GM21528 (cell line): ENCODE data around the gene KLF2.

ENCODE experiments used
- ATAC-seq: cut with Tn5 transposase; IDR thresholded peaks from one replicate; pipeline ENCODE4 v1.9.1; 2021; ENCODE audit warnings: mild to moderate bottlenecking, moderate library complexity; ENCODE audit not compliant: unreplicated experiment, low FRiP score

Gene KLF2

DNA sequence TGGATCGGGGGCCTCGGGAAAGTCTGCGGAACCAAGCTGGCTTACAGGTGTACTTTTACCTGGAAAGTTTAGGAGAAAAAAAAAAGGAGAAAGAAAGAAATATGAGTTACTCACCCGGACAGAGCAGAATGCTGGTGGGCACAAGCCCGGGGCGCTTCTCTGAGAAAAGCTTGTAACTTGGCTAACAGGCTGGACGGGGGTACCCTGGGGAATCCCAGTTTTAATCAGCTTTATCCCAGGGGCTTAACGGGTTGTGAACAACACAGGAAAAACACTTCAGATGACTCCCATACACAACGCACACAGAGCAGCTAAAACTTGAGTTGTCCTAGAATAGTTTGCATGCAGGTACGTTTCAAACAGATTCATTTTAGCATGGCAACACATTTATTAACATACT lies 37.3 kb downstream of the KLF2 start:
- no peak for ATAC-seq

- ATAC-seq: no peak
Observed at GRCh38 chr19:16363133-16363851, 38.7 kb downstream of the KLF2 start.

GRCh38 chr19:16363852-16364230 lies 39.2 kb downstream of the KLF2 start:
- ATAC-seq: no peak

DNA sequence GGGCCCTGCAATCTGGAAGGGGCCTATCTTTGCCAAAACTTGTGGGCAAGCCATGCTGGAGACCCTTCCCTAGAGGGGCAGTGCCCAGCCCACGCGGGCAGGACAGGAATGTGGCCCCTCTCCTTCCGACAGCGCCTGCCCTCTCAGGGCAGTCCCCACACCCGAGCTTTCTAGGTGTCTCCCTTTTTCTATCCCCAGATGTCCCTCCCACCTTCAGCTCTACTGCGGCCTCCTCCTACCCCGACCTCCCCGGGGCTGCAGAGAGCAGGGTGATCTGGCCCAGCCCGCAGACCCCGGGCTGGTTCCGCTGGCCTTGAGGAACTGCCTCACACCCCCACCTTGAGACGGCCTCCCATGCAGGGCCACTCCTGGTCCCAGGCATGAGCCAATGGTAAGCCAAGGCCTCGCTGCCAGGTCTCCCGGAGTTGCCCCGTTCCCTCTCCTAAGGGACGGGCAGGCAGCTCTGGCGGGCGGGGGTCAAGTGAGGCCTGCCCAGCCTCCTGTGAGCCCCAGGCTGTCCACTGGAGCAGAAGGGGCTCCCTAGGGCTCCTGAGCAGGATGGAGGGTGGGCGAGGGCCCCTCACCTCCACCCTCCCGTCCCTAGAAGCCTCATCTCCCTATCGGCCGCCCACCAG lies 39.7 kb downstream of the KLF2 start:
- no peak for ATAC-seq

DNA sequence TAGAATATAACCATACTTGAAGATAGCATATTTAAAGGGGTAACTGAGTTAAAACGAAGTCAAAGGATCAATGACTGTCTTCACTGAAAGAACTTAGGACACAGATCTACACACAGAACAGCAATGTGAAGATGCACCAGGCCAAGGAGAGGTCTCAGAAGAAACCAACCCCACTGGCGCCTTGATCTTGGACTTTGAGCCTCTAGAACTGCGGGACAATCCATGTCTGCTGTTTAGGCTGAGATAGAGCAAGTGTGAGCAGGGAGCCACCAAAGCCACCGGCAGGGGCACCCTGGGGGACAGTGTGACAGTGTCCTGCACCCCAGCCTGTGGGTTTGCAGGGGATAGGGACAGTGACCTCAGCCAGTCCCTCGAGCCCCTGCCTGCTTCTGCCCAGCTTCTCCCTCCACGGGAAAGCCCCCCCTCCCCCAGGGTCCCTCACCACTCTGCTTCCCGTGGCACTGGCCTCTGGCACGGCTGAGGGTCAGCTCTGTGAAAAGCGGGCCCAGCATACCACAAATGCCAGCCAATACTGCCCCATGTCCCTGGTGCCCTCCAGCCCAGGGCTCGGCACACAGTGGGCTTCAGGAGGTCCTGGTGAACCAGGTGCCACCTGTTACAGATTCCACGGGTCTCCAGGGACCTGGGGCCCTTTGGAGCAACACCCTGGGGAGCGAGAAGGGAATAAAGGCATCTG lies 40.8 kb downstream of the KLF2 start:
- no peak for ATAC-seq

DNA sequence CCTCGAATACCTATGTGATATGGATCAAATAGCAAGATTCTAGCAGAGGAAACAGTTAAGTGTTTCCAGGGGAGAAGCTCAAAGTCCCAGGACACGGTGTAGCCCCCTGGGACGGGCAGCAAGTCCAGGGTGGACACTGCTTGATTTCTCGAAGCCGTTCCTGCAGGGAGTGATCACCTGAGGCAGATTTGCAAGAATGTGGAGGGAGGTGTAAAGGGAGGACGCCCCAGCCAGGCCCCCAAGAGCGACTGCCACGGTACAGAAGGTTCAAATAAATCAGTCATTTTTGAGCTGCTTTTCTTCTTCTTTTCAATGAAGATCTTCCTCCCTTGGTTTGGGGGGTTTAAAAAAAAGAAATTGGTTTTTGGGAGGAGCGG lies 41.4 kb downstream of the KLF2 start:
- ATAC-seq: no peak

- no peak for ATAC-seq
Observed at GRCh38 chr19:16366433-16367260, 42.0 kb downstream of the KLF2 start.

GRCh38 chr19:16367261-16367683 lies 42.6 kb downstream of the KLF2 start:
- peak; percentile 56 for ATAC-seq

GRCh38 chr19:16368385-16369305 lies 44.0 kb downstream of the KLF2 start:
- ATAC-seq: no peak

- no peak for ATAC-seq
Observed at GRCh38 chr19:16369306-16369663, 44.7 kb downstream of the KLF2 start.

GRCh38 chr19:16369664-16370576 lies 45.3 kb downstream of the KLF2 start:
- no peak for ATAC-seq

DNA sequence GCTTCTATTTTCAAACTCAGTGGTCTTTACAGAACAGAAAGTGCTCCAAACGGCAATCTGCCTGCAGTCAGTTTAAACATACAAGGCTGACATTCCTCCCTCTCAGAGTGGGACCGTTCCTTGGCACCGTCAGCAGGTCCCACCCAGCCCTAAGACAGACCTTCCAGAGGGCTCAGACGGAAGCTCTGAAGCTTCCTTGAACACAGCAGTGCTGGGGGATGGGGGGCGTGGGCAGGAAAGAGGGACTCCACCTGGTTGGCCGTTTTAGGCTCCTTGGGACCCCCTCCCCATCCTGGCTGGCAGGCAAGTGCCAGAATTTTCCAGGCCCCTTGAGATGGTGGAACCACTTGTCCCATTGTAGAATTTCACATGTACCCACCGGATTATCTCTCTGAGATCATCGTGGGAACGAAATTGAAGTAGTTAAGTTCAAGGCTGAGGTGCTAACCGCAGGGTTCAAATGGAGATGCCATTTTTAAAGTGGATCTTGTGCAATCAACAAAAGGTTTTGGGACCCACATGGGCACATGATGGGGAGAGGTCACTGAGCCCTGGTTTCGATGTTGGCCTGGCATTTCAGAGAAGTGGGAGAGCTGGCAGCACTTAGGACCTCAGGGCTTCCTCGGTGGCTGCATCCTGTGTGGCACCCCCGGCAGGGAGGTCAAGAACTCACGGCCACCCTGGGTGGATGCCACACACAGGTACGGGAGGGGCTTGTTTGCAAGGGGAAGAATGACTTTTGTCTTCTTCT lies 46.2 kb downstream of the KLF2 start:
- no peak for ATAC-seq

DNA sequence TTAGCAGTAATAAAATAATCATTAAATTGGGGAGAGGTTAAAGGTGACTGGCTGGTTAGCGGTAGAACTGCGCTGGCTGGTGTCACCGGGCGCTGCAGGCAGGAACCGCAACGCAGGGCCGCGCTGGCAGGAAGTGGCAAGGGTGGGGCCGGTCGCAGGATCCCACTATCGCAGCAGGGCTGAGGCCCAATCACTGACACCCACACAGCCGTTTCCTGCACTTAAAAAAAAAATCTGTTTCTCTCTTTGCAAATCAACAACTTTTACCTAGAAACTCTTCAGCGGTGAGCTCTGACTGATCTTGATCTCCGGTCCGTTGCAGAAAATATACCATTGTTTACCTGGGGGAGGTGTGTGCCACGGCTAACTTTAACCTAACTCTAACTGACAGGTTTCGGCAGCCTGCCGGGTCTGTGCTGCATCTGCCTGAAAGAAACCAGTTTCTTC lies 46.9 kb downstream of the KLF2 start:
- peak; percentile 61 for ATAC-seq

DNA sequence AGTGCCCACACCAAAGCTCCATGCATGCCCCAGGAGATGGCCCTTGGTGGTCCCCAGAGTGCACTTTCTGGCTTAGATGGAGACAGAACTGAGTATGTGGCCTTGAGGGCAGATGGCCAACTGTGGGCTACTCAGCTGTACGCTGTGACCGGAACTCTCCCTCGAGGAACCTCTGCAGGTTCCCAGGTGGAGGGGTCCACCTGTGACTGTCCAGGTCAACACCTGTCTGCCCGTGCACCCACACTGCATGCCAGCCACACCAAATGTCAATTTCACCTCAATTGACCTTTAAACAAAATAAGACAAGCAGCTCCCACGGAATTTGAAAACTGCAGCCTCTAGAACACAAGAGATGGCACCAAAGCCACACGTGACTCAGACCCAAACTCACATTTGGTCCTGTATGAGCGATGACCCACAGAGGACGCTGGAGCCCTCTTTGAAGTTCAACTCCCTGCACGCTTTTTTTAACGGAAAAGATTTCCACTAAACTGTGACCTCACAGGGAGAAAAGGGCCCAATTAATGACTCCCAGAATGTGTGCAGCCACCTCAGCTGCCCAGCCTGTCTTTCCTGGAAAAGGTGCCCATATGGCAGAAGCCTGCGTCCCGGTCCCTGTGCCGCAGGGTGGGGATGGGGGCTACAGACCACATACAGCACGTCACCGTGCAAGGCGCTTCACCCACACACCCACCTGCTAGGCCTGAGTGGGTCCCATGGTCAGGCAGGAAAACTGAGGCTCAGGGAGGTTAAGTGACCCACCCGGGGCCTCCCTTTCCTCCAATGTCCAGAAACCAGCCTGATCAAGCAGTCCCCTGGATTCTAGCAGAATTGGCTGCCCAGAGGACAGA lies 47.7 kb downstream of the KLF2 start:
- peak; percentile 13 for ATAC-seq

- ATAC-seq: no peak
Observed at GRCh38 chr19:16373079-16373478, 48.5 kb downstream of the KLF2 start.

DNA sequence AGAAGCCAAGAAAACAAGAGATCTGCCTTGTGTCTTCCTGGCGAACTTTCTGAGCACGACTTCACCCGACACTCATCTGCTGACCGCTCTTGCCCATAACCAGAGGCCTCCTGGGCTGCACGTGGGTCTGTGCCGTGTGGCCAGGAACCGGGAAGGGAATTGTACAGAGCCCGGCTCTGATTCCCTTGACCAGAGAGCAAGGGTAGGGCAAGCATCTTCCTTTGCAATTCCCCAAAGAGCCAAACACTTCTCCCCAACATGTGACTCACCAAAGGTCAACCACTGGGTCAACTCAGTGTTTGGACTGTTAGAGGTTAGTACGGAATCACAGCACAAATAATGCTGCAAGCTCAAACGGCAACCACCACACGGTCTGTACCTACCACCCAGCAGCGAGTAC lies 48.9 kb downstream of the KLF2 start:
- no peak for ATAC-seq

- ATAC-seq: no peak
Observed at GRCh38 chr19:16373989-16374388, 49.4 kb downstream of the KLF2 start.
